ENCODE data around the gene ALLC. TPM values are rescaled to one million over a fixed set of nuclear protein-coding genes. Genes with fewer than 3 reads are reported as not detected.

ALLC gene
- total and polyA plus RNA-seq, 11 donors = not detected

- H3K4me3 ChIP-seq = no peak overlapping the region
- ATAC-seq = no peak
- no peaks in the 10 kb centered on the region for H3K4me1 ChIP-seq
- intact Hi-C loops (cut with DNase I) = no loop called here
- no peaks in the 10 kb centered on the region for H3K9me3 ChIP-seq
- H3K27me3 ChIP-seq = peaks cover 0 to 9% (median 0%) of the 10 kb centered on the region in 9 donors
- no peak overlapping the region for H3K27ac ChIP-seq
- DNase-seq = no peak
- no peak for TF ChIP-seq CTCF (IDR thresholded peaks at IDR 0.05)
- no peak for TF ChIP-seq POLR2A (IDR thresholded peaks at IDR 0.05)
- WGBS, 4 donors = 75 to 83% (median 78%) methylated on average over 7 of the region's 7 CpGs
- H3K36me3 ChIP-seq = no peaks in the 10 kb centered on the region
Measured at GRCh38 chr2:3749201-3749600, 91.2 kb downstream of the ALLC start.

- intact Hi-C loops (cut with DNase I) = no loop called here
- no peak overlapping the region for H3K27ac ChIP-seq
- 74 to 85% (median 81%) methylated on average over 7 of the region's 7 CpGs for WGBS, 4 donors
- no peak for ATAC-seq
- no peak for DNase-seq
- H3K27me3 ChIP-seq = peaks cover 0 to 9% (median 0%) of the 10 kb centered on the region in 9 donors
- no peaks in the 10 kb centered on the region for H3K9me3 ChIP-seq
- TF ChIP-seq CTCF (IDR thresholded peaks at IDR 0.05) (no peak), POLR2A (IDR thresholded peaks at IDR 0.05) (no peak)
- H3K4me1 ChIP-seq = no peaks in the 10 kb centered on the region
- no peaks in the 10 kb centered on the region for H3K36me3 ChIP-seq
- H3K4me3 ChIP-seq = no peak overlapping the region
Measured at GRCh38 chr2:3751251-3751650, 93.3 kb downstream of the ALLC start.

GRCh38 chr2:3751806-3752205 lies 93.8 kb downstream of the ALLC start:
- intact Hi-C loops (cut with DNase I) = no loop called here

More at GRCh38 chr2:3751806-3752205, 93.8 kb downstream of the ALLC start:
- Histone ChIP-seq H3K4me3 (no peak overlapping the region), H3K27me3 (peaks cover 0 to 10% (median 0%) of the 10 kb centered on the region in 9 donors), H3K9me3 (no peaks in the 10 kb centered on the region), H3K27ac (no peak overlapping the region), H3K4me1 (no peaks in the 10 kb centered on the region), H3K36me3 (no peaks in the 10 kb centered on the region)
- DNase-seq (no peak), ATAC-seq (no peak)
- TF ChIP-seq POLR2A (IDR thresholded peaks at IDR 0.05) (no peak), CTCF (IDR thresholded peaks at IDR 0.05) (no peak)
- WGBS, 4 donors = 39 to 55% (median 44%) methylated on average over 5 of the region's 5 CpGs

Other genes with a start within 250 kb of the ALLC start
- 100 to 1,000 TPM in 8 of 9 donors, 10 to 100 TPM in 1; 94.6 to 200 (median 172) TPM for gene ADI1, start 138.7 kb upstream of the ALLC start, total RNA-seq
- 100 to 1,000 TPM in 1 of 2 donors, 10 to 100 TPM in 1; 69.2 to 139 TPM for gene ADI1, start 138.7 kb upstream of the ALLC start, polyA plus RNA-seq
- gene RNASEH1, start 99.9 kb upstream of the ALLC start, total RNA-seq = 10 to 100 TPM; 18.3 to 23.6 (median 20.0) TPM
- gene RNASEH1, start 99.9 kb upstream of the ALLC start, polyA plus RNA-seq = 10 to 100 TPM; 12.8 to 31.4 TPM
- gene RPS7, start 82.9 kb upstream of the ALLC start, total RNA-seq = 1,000 to 10,000 TPM in 1 of 9 donors, 100 to 1,000 TPM in 8; 407 to 1,112 (median 628) TPM
- gene RPS7, start 82.9 kb upstream of the ALLC start, polyA plus RNA-seq = 1,000 to 10,000 TPM; 1,474 to 1,813 TPM
- gene COLEC11, start 63.1 kb upstream of the ALLC start, total RNA-seq = 1 to 10 TPM; 2.3 to 9.9 (median 2.9) TPM
- 10 to 100 TPM in 1 of 2 donors, 1 to 10 TPM in 1; 8.8 to 12.5 TPM for gene COLEC11, start 63.1 kb upstream of the ALLC start, polyA plus RNA-seq
- not detected for gene DCDC2C, start 45.4 kb downstream of the ALLC start, total RNA-seq
- not detected for gene DCDC2C, start 45.4 kb downstream of the ALLC start, polyA plus RNA-seq